Measurements from ENCODE around the gene PRKAG2.

- TF ChIP-seq POLR2AphosphoS5 (IDR thresholded peaks at IDR 0.05; ENCODE audit: low read depth) (no peak), CTCF (conservative IDR thresholded peaks at IDR 0.05; ENCODE audit: low read depth in 2 of 2) (no peak), REST (IDR thresholded peaks at IDR 0.05; ENCODE audit: unreplicated experiment) (no peak), EZH2 (IDR thresholded peaks at IDR 0.05; ENCODE audit: low read depth, unreplicated experiment) (no peak), CREB1 (CRISPR knock-in tag; IDR thresholded peaks at IDR 0.05; ENCODE audit: low read depth) (no peak), EZH2phosphoT487 (IDR thresholded peaks at IDR 0.05; ENCODE audit: unreplicated experiment) (no peak), JUNB (IDR thresholded peaks at IDR 0.05; ENCODE audit: unreplicated experiment) (no peak), NANOG (IDR thresholded peaks at IDR 0.05; ENCODE audit: borderline replicate concordance) (no peak), ZNF331 (CRISPR knock-in tag; IDR thresholded peaks at IDR 0.05; ENCODE audit: low read depth) (no peak), ETS1 (IDR thresholded peaks at IDR 0.05) (no peak)
Measured at GRCh38 chr7:151712810-151713125, 164.1 kb downstream of the PRKAG2 start.
